T-helper 1 cell treated with Interleukin-12 subunit alpha and Interleukin-12 subunit beta and Interleukin-4 antibody, amounts not matched to agents 30 μg/mL and 1 μg/mL, for 36 hours (primary cell): ENCODE results near the gene GRPEL1.
A peak's percentile ranks its signal among the peaks of the same experiment; 100 is the strongest.

Source experiments
- H3K27ac Mint-ChIP-seq: one replicate; pipeline ENCODE4 v1.8.0; 2021; ENCODE audit warnings: mild to moderate bottlenecking, mixed read lengths
- H3K27me3 Mint-ChIP-seq: one replicate; pipeline ENCODE4 v1.8.0; 2021; ENCODE audit warnings: low read depth, mixed read lengths
- H3K36me3 Mint-ChIP-seq: one replicate; pipeline ENCODE4 v1.8.0; 2021; ENCODE audit warnings: low read depth, mixed read lengths
- H3K4me1 Mint-ChIP-seq: one replicate; pipeline ENCODE4 v1.8.0; 2021; ENCODE audit warnings: low read depth, mixed read lengths
- H3K4me3 Mint-ChIP-seq: one replicate; pipeline ENCODE4 v1.8.0; 2021; ENCODE audit warnings: mild to moderate bottlenecking, moderate library complexity, mixed read lengths
- H3K9me3 Mint-ChIP-seq: one replicate; pipeline ENCODE4 v1.8.0; 2021; ENCODE audit warnings: mixed read lengths

The GRPEL1 gene

GRCh38 chr4:7021355-7021754 lies 46.5 kb downstream of the GRPEL1 start:
- Mint-ChIP-seq H3K4me1 (peaks cover 5% of the 10 kb centered on the region), H3K27me3 (no peaks in the 10 kb centered on the region), H3K36me3 (peaks cover 13% of the 10 kb centered on the region), H3K27ac (no peak overlapping the region), H3K4me3 (no peak overlapping the region), H3K9me3 (no peaks in the 10 kb centered on the region)

DNA sequence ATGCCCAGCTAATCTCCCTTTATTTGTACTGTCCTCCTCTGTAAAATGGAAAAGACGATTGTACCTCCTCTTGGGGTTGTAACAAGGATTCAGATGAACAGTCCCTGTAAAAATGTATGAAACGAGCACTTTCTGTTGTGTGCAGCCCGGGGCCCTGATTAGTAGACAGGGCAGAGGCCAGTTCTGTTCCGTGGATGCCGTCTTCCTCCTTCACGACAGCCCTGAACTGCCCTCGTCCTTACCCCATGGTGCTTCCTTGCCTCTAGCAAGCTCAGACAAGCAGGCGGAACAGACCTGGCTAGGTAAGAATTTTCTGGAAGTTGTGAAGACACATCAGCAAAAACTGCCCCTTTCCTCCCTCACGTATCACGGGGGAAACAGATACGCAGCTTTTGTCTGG lies 47.0 kb downstream of the GRPEL1 start:
- Mint-ChIP-seq H3K27ac (no peak overlapping the region), H3K4me3 (no peak overlapping the region), H3K9me3 (no peaks in the 10 kb centered on the region), H3K36me3 (peaks cover 11% of the 10 kb centered on the region), H3K27me3 (no peaks in the 10 kb centered on the region), H3K4me1 (peaks cover 3% of the 10 kb centered on the region)

- no peak overlapping the region for H3K27ac Mint-ChIP-seq
- H3K27me3 Mint-ChIP-seq = no peaks in the 10 kb centered on the region
- H3K36me3 Mint-ChIP-seq = peaks cover 13% of the 10 kb centered on the region
- no peak overlapping the region for H3K4me3 Mint-ChIP-seq
- no peaks in the 10 kb centered on the region for H3K9me3 Mint-ChIP-seq
- peaks cover 3% of the 10 kb centered on the region for H3K4me1 Mint-ChIP-seq
Observed at GRCh38 chr4:7020290-7020689, 47.6 kb downstream of the GRPEL1 start.

DNA sequence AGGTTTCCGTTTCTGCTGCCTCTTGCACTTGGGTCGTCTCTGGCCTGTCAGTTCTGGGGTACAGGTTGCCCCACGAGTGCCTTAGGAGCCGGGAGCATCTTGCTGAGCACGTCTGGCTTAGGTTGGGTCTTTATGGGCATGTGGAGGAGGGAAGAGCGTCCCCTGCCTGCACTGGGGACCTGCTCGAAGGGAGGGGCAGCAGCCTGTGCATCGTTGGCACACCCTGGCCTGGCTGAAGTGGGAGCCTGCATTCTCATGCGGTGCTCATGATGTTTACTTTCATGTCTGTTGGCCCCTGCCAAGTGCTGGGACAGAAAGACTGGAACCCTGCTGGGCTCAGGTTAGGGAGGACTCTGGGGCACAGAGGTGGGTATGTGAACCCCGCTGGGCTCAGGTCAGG lies 48.5 kb downstream of the GRPEL1 start:
- H3K4me1 Mint-ChIP-seq = peaks cover 4% of the 10 kb centered on the region
- H3K27ac Mint-ChIP-seq = no peak overlapping the region
- H3K4me3 Mint-ChIP-seq = no peak overlapping the region
- H3K36me3 Mint-ChIP-seq = peaks cover 22% of the 10 kb centered on the region
- no peaks in the 10 kb centered on the region for H3K27me3 Mint-ChIP-seq
- H3K9me3 Mint-ChIP-seq = no peaks in the 10 kb centered on the region

DNA sequence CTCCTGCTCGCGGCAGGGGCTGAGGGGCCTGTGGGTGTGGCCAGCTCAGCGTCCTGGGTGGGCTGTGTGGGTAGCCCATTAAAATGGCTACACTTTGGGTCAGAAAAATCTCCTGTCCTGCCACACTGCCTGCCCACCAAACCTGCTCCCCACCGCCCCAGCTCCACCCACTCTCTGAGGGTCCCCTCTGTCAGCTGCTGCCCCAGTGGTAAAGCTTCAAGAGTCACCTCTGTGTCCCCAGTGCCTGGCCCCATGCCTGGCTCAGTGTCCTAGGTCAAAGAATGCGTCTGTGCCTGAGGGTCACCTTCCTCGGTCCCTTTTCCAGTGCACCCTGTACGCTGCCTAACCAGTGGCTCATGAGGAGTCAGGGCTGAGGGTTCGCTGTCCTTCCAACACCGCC lies 49.6 kb downstream of the GRPEL1 start:
- H3K27me3 Mint-ChIP-seq = no peaks in the 10 kb centered on the region
- H3K9me3 Mint-ChIP-seq = no peaks in the 10 kb centered on the region
- H3K4me1 Mint-ChIP-seq = peaks cover 6% of the 10 kb centered on the region
- H3K36me3 Mint-ChIP-seq = peaks cover 27% of the 10 kb centered on the region
- no peak overlapping the region for H3K4me3 Mint-ChIP-seq
- H3K27ac Mint-ChIP-seq = no peak overlapping the region

GRCh38 chr4:7017446-7018048 lies 50.3 kb downstream of the GRPEL1 start:
- H3K4me3 Mint-ChIP-seq = no peak overlapping the region
- peaks cover 10% of the 10 kb centered on the region for H3K4me1 Mint-ChIP-seq
- H3K27ac Mint-ChIP-seq = no peak overlapping the region
- H3K36me3 Mint-ChIP-seq = peaks cover 30% of the 10 kb centered on the region
- H3K9me3 Mint-ChIP-seq = no peaks in the 10 kb centered on the region
- no peaks in the 10 kb centered on the region for H3K27me3 Mint-ChIP-seq

DNA sequence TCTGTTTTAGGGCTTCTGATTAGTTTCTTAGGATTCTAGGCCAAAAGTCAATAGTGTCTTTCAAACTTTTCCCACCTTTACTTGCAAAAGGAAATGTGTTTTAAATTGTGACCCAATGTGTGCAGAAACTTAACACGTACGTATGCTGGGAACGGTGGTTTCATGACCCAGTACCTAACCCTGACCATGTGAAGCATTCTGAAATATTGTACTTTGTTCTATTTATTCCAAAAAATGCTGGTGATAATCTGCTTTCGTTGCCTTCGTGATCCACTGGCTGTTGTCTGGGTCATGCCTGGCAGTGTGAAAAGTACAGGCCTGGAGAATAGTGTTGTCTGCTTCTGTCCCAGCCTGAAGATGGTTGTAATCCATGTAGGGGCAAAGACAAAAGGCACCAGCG lies 51.4 kb downstream of the GRPEL1 start:
- no peak overlapping the region for H3K4me3 Mint-ChIP-seq
- H3K9me3 Mint-ChIP-seq = no peaks in the 10 kb centered on the region
- peaks cover 27% of the 10 kb centered on the region for H3K36me3 Mint-ChIP-seq
- H3K4me1 Mint-ChIP-seq = peaks cover 10% of the 10 kb centered on the region
- no peaks in the 10 kb centered on the region for H3K27me3 Mint-ChIP-seq
- H3K27ac Mint-ChIP-seq = no peak overlapping the region

DNA sequence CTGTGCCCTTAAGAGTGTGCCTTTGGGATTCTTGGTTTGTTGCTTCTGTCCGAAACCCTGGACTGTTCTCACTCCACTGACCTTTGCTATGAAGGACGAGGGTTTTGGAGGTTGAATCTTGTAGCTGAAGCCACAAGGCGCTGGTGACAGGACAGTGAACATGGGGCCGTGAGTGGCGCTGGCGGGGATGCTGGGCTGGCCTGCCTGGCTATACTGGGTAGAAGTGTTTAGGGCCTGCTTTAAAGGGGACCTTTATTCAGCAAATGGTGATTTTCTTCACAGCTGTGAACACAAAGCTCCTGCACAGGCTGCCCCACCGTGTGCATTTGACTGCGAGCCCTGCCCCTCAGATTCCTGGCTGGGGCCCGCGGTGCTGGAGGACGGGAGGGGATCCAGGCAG lies 51.8 kb downstream of the GRPEL1 start:
- Mint-ChIP-seq H3K36me3 (peaks cover 31% of the 10 kb centered on the region), H3K27me3 (no peaks in the 10 kb centered on the region), H3K4me1 (peaks cover 10% of the 10 kb centered on the region), H3K27ac (no peak overlapping the region), H3K9me3 (no peaks in the 10 kb centered on the region), H3K4me3 (no peak overlapping the region)

GRCh38 chr4:7015383-7016035 lies 52.4 kb downstream of the GRPEL1 start:
- Mint-ChIP-seq H3K4me3 (no peak overlapping the region), H3K27ac (peak overlapping the region; percentile 42), H3K36me3 (peaks cover 32% of the 10 kb centered on the region), H3K27me3 (no peaks in the 10 kb centered on the region), H3K4me1 (peaks cover 12% of the 10 kb centered on the region), H3K9me3 (no peaks in the 10 kb centered on the region)

DNA sequence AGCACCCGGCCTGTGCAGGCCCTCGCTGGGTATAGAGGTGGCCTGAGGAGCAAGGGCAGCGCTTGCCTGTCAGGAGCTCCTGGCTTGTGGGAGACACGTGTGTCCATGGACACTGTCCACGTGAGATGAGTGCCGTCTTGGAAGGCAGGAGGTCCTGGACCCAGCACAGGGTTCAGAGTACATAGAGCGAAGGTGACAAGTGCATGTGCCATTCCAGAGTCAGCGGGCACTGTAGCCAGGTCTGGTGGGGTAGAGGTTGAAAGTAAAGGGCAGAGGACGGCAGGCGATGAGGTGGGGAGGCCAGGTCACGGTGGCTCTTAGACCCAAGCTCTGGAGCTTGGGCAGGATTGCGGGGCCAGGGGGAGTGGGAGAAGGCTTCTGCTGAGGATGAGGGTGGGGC lies 53.0 kb downstream of the GRPEL1 start:
- Mint-ChIP-seq H3K36me3 (peaks cover 39% of the 10 kb centered on the region), H3K4me3 (no peak overlapping the region)

DNA sequence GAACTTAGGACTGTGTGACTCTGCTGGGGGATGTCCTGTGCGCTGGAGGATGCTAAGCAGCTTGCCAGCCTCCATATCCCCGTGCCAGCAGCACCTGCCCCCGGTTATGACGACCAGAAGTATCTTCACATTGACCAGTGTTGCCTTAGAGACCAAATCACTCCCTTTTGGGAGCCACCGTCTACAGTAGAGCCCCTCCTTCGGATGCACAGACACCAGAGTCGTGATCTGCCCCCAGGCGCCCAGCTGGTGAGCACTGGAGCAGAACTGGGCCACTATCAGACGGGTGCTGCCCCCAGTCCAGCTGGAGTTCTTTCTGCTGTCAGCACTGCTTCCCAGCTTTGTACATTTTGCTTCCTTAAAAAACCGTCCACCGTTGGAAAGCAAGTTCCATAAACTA lies 54.7 kb downstream of the GRPEL1 start:
- H3K36me3 Mint-ChIP-seq = peaks cover 45% of the 10 kb centered on the region
- no peak overlapping the region for H3K4me3 Mint-ChIP-seq
- peaks cover 9% of the 10 kb centered on the region for H3K4me1 Mint-ChIP-seq
- H3K27me3 Mint-ChIP-seq = no peaks in the 10 kb centered on the region
- no peaks in the 10 kb centered on the region for H3K9me3 Mint-ChIP-seq
- H3K27ac Mint-ChIP-seq = no peak overlapping the region

More for the DNA sequence above, 53.0 kb downstream of the GRPEL1 start:
- Mint-ChIP-seq H3K27me3 (no peaks in the 10 kb centered on the region), H3K27ac (peak overlapping the region; percentile 21), H3K9me3 (no peaks in the 10 kb centered on the region), H3K4me1 (peaks cover 9% of the 10 kb centered on the region)

GRCh38 chr4:7009564-7009963 lies 58.3 kb downstream of the GRPEL1 start:
- H3K27ac Mint-ChIP-seq = no peak overlapping the region
- no peaks in the 10 kb centered on the region for H3K27me3 Mint-ChIP-seq

More at GRCh38 chr4:7009564-7009963, 58.3 kb downstream of the GRPEL1 start:
- Mint-ChIP-seq H3K9me3 (no peaks in the 10 kb centered on the region), H3K36me3 (peaks cover 49% of the 10 kb centered on the region), H3K4me1 (peaks cover 14% of the 10 kb centered on the region), H3K4me3 (no peak overlapping the region)
